ENCODE measurements around the gene ZNF532. TPM values are rescaled to one million over a fixed set of nuclear protein-coding genes. Genes with fewer than 3 reads are reported as not detected.

Gene ZNF532
- total and polyA plus RNA-seq, 12 donors = 11.6 to 34.8 (median 22.6) TPM

DNA sequence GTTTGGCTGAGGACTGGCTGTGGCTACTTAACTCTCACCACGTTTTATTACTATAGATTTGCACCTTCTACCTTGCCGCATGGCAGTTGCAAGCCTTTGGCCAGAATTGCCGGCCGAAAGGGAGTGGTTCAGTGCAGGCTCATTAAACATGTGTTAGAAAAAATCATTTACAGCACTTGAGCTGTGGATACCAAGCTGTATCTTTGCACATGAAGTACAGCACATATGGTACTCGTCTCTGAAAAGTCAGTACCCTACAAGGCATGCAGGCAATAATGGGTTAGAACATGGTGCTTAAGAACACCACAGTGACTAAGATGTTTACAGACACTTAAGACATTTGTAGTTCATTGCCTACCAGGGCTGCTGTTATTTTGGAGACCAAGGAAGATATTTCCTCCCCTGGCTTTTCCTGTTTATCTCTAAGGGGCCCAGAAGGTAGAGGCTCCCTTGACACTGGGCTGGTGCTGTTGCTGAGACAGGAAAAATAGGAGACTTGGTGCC lies 103.1 kb downstream of the ZNF532 start:
- Histone ChIP-seq H3K27me3 (no peaks in the 10 kb centered on the region), H3K36me3 (replicated peaks in 1 of 2) (peaks cover 0 to 4% of the 10 kb centered on the region in 2 donors), H3K4me1 (replicated peaks in 1 of 2) (peaks cover 0 to 13% of the 10 kb centered on the region in 2 donors), H3K4me3 (no peak overlapping the region), H3K27ac (peak overlapping the region in 2 of 5 donors; percentile 8 to 49), H3K9me3 (replicated peaks in 1 of 3) (no peaks in the 10 kb centered on the region)
- no peak for DNase-seq
- 84 to 97% (median 89%) methylated on average over 5 of the region's 5 CpGs for WGBS, 4 donors
- intact Hi-C loops (cut with DNase I) = no loop called here
- TF ChIP-seq, protein P1, sequence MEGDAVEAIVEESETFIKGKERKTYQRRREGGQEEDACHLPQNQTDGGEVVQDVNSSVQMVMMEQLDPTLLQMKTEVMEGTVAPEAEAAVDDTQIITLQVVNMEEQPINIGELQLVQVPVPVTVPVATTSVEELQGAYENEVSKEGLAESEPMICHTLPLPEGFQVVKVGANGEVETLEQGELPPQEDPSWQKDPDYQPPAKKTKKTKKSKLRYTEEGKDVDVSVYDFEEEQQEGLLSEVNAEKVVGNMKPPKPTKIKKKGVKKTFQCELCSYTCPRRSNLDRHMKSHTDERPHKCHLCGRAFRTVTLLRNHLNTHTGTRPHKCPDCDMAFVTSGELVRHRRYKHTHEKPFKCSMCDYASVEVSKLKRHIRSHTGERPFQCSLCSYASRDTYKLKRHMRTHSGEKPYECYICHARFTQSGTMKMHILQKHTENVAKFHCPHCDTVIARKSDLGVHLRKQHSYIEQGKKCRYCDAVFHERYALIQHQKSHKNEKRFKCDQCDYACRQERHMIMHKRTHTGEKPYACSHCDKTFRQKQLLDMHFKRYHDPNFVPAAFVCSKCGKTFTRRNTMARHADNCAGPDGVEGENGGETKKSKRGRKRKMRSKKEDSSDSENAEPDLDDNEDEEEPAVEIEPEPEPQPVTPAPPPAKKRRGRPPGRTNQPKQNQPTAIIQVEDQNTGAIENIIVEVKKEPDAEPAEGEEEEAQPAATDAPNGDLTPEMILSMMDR (IDR thresholded peaks at IDR 0.05) = no peak
- TF ChIP-seq POLR2A (IDR thresholded peaks at IDR 0.05) = no peak

DNA sequence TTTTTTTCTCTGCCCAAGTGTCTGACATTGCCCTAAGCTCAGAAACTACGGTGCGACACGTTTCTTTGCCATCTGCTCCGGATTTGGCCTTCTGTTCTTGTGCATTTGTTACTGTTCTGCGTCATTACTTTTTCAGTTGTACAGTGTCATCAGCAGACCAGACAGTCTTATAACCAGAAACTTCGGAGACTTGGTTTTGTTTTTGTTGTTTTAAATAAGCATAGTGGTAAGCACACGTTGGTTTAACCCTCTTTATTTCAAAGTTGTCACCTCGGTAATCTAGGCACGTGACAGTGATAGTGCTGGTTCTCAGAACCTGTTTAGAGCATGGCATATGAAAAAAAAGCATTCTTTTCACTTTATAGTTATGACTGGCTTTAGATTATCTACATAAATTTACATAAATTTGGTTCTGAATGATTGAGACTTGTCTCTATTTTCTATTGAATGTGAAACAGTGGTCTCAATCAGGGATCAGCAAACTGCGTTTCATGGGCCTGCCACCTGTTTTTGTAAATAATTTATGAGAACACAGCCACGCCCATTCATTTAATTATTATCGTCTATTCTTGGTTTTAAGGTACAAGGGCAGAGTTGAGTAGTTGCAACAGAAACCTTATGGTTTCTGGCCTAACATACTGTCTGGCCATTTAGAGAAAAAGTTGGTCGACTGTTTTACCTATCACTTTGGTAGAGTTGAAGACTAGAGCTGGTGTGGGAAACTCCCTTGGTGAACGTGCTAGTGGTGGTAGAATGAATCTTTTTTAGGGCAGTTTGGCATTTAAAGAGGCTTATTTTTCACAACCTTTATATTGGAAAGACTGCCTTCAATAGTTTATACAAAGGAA lies 106.5 kb downstream of the ZNF532 start:
- TF ChIP-seq, protein P1 (IDR thresholded peaks at IDR 0.05) = no peak
- TF ChIP-seq POLR2A (IDR thresholded peaks at IDR 0.05) = no peak
- no peaks in the 10 kb centered on the region for H3K27me3 ChIP-seq
- intact Hi-C loops (cut with DNase I) = no loop called here
- H3K9me3 ChIP-seq (replicated peaks in 1 of 3) = no peaks in the 10 kb centered on the region
- H3K27ac ChIP-seq = no peak overlapping the region
- H3K4me1 ChIP-seq (replicated peaks in 1 of 2) = peaks cover 0 to 9% of the 10 kb centered on the region in 2 donors
- DNase-seq = no peak
- 89 to 93% (median 93%) methylated on average over 14 of the region's 14 CpGs for WGBS, 4 donors
- H3K4me3 ChIP-seq = no peak overlapping the region
- peaks cover 0 to 4% of the 10 kb centered on the region in 2 donors for H3K36me3 ChIP-seq (replicated peaks in 1 of 2)

DNA sequence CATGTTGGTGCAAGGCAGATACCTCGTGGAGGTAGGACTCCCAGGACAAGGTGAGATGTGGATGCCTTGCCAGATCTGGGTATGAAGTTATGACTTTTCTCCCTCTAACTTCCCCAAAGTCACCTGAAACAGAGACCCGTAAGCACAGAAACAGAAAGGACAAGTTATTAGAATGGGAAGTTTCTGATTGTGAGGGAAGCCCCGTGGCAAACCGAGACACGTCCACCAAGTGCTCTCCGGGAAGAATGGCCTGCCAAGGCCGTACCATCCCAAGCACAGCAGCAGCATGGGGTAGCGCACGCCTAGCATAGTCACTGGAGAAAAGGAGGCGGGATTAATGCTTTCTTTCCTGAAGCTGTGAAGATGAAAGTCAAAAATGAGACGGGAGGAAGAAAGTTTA lies 110.6 kb downstream of the ZNF532 start:
- peaks cover 0 to 4% of the 10 kb centered on the region in 2 donors for H3K4me1 ChIP-seq (replicated peaks in 1 of 2)
- intact Hi-C loops (cut with DNase I) = no loop called here
- peaks cover 0 to 14% of the 10 kb centered on the region in 2 donors for H3K36me3 ChIP-seq (replicated peaks in 1 of 2)
- H3K27ac ChIP-seq = peak overlapping the region in 1 of 5 donors; percentile 4
- DNase-seq = no peak
- H3K27me3 ChIP-seq = no peaks in the 10 kb centered on the region
- no peak for TF ChIP-seq POLR2A (IDR thresholded peaks at IDR 0.05)
- TF ChIP-seq, protein P1 (IDR thresholded peaks at IDR 0.05) = no peak
- no peak overlapping the region for H3K4me3 ChIP-seq
- no peaks in the 10 kb centered on the region for H3K9me3 ChIP-seq (replicated peaks in 1 of 3)
- 65 to 81% (median 71%) methylated on average over 11 of the region's 11 CpGs for WGBS, 4 donors

DNA sequence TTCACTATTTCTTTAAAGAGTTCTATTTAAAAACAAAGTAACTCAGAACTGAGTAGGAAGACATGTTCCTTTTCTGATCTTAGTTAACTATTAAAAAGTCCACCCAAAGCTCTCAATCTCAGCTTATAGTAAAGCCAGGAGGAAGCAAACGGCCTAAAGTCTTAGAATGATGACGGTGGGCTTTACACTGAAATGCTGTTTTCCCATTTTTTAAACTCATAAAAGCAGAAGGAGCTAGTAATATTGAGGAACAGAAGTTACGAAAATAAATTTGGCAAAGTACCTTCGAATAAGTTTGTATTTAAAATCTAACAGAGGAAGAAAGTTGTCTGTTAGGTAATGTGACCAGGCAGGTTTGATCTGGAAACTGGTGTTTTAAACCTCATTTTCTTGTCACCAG lies 111.1 kb downstream of the ZNF532 start:
- Histone ChIP-seq H3K27me3 (no peaks in the 10 kb centered on the region), H3K4me1 (replicated peaks in 1 of 2) (peaks cover 0 to 4% of the 10 kb centered on the region in 2 donors), H3K27ac (peak overlapping the region in 1 of 5 donors; percentile 4), H3K9me3 (replicated peaks in 1 of 3) (no peaks in the 10 kb centered on the region), H3K36me3 (replicated peaks in 1 of 2) (peaks cover 0 to 18% of the 10 kb centered on the region in 2 donors), H3K4me3 (no peak overlapping the region)
- WGBS, 4 donors = 69 to 76% (median 74%) methylated on average over 4 of the region's 4 CpGs
- no peak for TF ChIP-seq POLR2A (IDR thresholded peaks at IDR 0.05)
- TF ChIP-seq, protein P1 (IDR thresholded peaks at IDR 0.05) = no peak
- DNase-seq = no peak
- intact Hi-C loops (cut with DNase I) = no loop called here
